ENCODE data around the gene KCNQ1.

The KCNQ1 gene

GRCh38 chr11:2768471-2769408 is 323.9 kb downstream of the KCNQ1 start:
- Histone ChIP-seq H3K27me3 (ENCODE audit: low read depth, low read length) (no peaks in the 10 kb centered on the region), H3K36me3 (ENCODE audit: control insufficient read depth in 1 of 2, insufficient read depth in 2 of 2, low read length in 2 of 2) (no peaks in the 10 kb centered on the region), H3K27ac (ENCODE audit: low read length) (no peak overlapping the region), H3K4me1 (ENCODE audit: control insufficient read depth in 1 of 2, insufficient read depth in 2 of 2, low read length in 2 of 2) (no peaks in the 10 kb centered on the region), H3K4me3 (ENCODE audit: low read depth in 1 of 2, low read length in 2 of 2) (no peak overlapping the region), H3K9me3 (ENCODE audit: control insufficient read depth in 1 of 2, low read length in 2 of 2) (no peaks in the 10 kb centered on the region)

- H3K9me3 ChIP-seq (ENCODE audit: control insufficient read depth in 1 of 2, low read length in 2 of 2), result no peaks in the 10 kb centered on the region
- no peak overlapping the region for H3K27ac ChIP-seq (ENCODE audit: low read length)
- H3K4me3 ChIP-seq (ENCODE audit: low read depth in 1 of 2, low read length in 2 of 2), result no peak overlapping the region
- no peaks in the 10 kb centered on the region for H3K4me1 ChIP-seq (ENCODE audit: control insufficient read depth in 1 of 2, insufficient read depth in 2 of 2, low read length in 2 of 2)
- no peaks in the 10 kb centered on the region for H3K36me3 ChIP-seq (ENCODE audit: control insufficient read depth in 1 of 2, insufficient read depth in 2 of 2, low read length in 2 of 2)
- H3K27me3 ChIP-seq (ENCODE audit: low read depth, low read length), result no peaks in the 10 kb centered on the region
These were observed 324.7 kb downstream of the KCNQ1 start for GRCh38 chr11:2769409-2770095.

GRCh38 chr11:2770096-2770751 is 325.4 kb downstream of the KCNQ1 start:
- H3K27ac ChIP-seq (ENCODE audit: low read length), result no peak overlapping the region
- no peaks in the 10 kb centered on the region for H3K36me3 ChIP-seq (ENCODE audit: control insufficient read depth in 1 of 2, insufficient read depth in 2 of 2, low read length in 2 of 2)
- H3K9me3 ChIP-seq (ENCODE audit: control insufficient read depth in 1 of 2, low read length in 2 of 2), result no peaks in the 10 kb centered on the region
- no peaks in the 10 kb centered on the region for H3K4me1 ChIP-seq (ENCODE audit: control insufficient read depth in 1 of 2, insufficient read depth in 2 of 2, low read length in 2 of 2)
- no peaks in the 10 kb centered on the region for H3K27me3 ChIP-seq (ENCODE audit: low read depth, low read length)
- no peak overlapping the region for H3K4me3 ChIP-seq (ENCODE audit: low read depth in 1 of 2, low read length in 2 of 2)

GRCh38 chr11:2770761-2771301 is 326.0 kb downstream of the KCNQ1 start:
- H3K27me3 ChIP-seq (ENCODE audit: low read depth, low read length), result no peaks in the 10 kb centered on the region
- H3K4me1 ChIP-seq (ENCODE audit: control insufficient read depth in 1 of 2, insufficient read depth in 2 of 2, low read length in 2 of 2), result no peaks in the 10 kb centered on the region
- H3K9me3 ChIP-seq (ENCODE audit: control insufficient read depth in 1 of 2, low read length in 2 of 2), result no peaks in the 10 kb centered on the region
- H3K27ac ChIP-seq (ENCODE audit: low read length), result no peak overlapping the region
- H3K4me3 ChIP-seq (ENCODE audit: low read depth in 1 of 2, low read length in 2 of 2), result no peak overlapping the region
- no peaks in the 10 kb centered on the region for H3K36me3 ChIP-seq (ENCODE audit: control insufficient read depth in 1 of 2, insufficient read depth in 2 of 2, low read length in 2 of 2)

- Histone ChIP-seq H3K36me3 (ENCODE audit: control insufficient read depth in 1 of 2, insufficient read depth in 2 of 2, low read length in 2 of 2) (no peaks in the 10 kb centered on the region), H3K27ac (ENCODE audit: low read length) (no peak overlapping the region), H3K4me3 (ENCODE audit: low read depth in 1 of 2, low read length in 2 of 2) (no peak overlapping the region), H3K9me3 (ENCODE audit: control insufficient read depth in 1 of 2, low read length in 2 of 2) (no peaks in the 10 kb centered on the region), H3K4me1 (ENCODE audit: control insufficient read depth in 1 of 2, insufficient read depth in 2 of 2, low read length in 2 of 2) (no peaks in the 10 kb centered on the region), H3K27me3 (ENCODE audit: low read depth, low read length) (no peaks in the 10 kb centered on the region)
These were observed 327.1 kb downstream of the KCNQ1 start for GRCh38 chr11:2771758-2772466.

- no peak overlapping the region for H3K4me3 ChIP-seq (ENCODE audit: low read depth in 1 of 2, low read length in 2 of 2)
- no peaks in the 10 kb centered on the region for H3K9me3 ChIP-seq (ENCODE audit: control insufficient read depth in 1 of 2, low read length in 2 of 2)
- no peaks in the 10 kb centered on the region for H3K27me3 ChIP-seq (ENCODE audit: low read depth, low read length)
- H3K27ac ChIP-seq (ENCODE audit: low read length), result no peak overlapping the region
- no peaks in the 10 kb centered on the region for H3K36me3 ChIP-seq (ENCODE audit: control insufficient read depth in 1 of 2, insufficient read depth in 2 of 2, low read length in 2 of 2)
- H3K4me1 ChIP-seq (ENCODE audit: control insufficient read depth in 1 of 2, insufficient read depth in 2 of 2, low read length in 2 of 2), result no peaks in the 10 kb centered on the region
These were observed 327.8 kb downstream of the KCNQ1 start for GRCh38 chr11:2772544-2773031.

- Histone ChIP-seq H3K27me3 (ENCODE audit: low read depth, low read length) (no peaks in the 10 kb centered on the region), H3K36me3 (ENCODE audit: control insufficient read depth in 1 of 2, insufficient read depth in 2 of 2, low read length in 2 of 2) (no peaks in the 10 kb centered on the region), H3K9me3 (ENCODE audit: control insufficient read depth in 1 of 2, low read length in 2 of 2) (no peaks in the 10 kb centered on the region), H3K4me3 (ENCODE audit: low read depth in 1 of 2, low read length in 2 of 2) (no peak overlapping the region), H3K4me1 (ENCODE audit: control insufficient read depth in 1 of 2, insufficient read depth in 2 of 2, low read length in 2 of 2) (peaks cover 5 to 12% of the 10 kb centered on the region in 2 donors), H3K27ac (ENCODE audit: low read length) (no peak overlapping the region)
These were observed 329.6 kb downstream of the KCNQ1 start for GRCh38 chr11:2774173-2775082.

- H3K9me3 ChIP-seq (ENCODE audit: control insufficient read depth in 1 of 2, low read length in 2 of 2), result no peaks in the 10 kb centered on the region
- H3K27me3 ChIP-seq (ENCODE audit: low read depth, low read length), result no peaks in the 10 kb centered on the region
- H3K36me3 ChIP-seq (ENCODE audit: control insufficient read depth in 1 of 2, insufficient read depth in 2 of 2, low read length in 2 of 2), result no peaks in the 10 kb centered on the region
- H3K27ac ChIP-seq (ENCODE audit: low read length), result no peak overlapping the region
- no peak overlapping the region for H3K4me3 ChIP-seq (ENCODE audit: low read depth in 1 of 2, low read length in 2 of 2)
- peaks cover 5 to 18% of the 10 kb centered on the region in 2 donors for H3K4me1 ChIP-seq (ENCODE audit: control insufficient read depth in 1 of 2, insufficient read depth in 2 of 2, low read length in 2 of 2)
These were observed 330.3 kb downstream of the KCNQ1 start for GRCh38 chr11:2775083-2775625.

GRCh38 chr11:2775626-2776350 is 331.0 kb downstream of the KCNQ1 start:
- Histone ChIP-seq H3K4me1 (ENCODE audit: control insufficient read depth in 1 of 2, insufficient read depth in 2 of 2, low read length in 2 of 2) (peaks cover 5 to 18% of the 10 kb centered on the region in 2 donors), H3K27ac (ENCODE audit: low read length) (no peak overlapping the region), H3K36me3 (ENCODE audit: control insufficient read depth in 1 of 2, insufficient read depth in 2 of 2, low read length in 2 of 2) (no peaks in the 10 kb centered on the region), H3K9me3 (ENCODE audit: control insufficient read depth in 1 of 2, low read length in 2 of 2) (no peaks in the 10 kb centered on the region), H3K27me3 (ENCODE audit: low read depth, low read length) (no peaks in the 10 kb centered on the region), H3K4me3 (ENCODE audit: low read depth in 1 of 2, low read length in 2 of 2) (no peak overlapping the region)

Data from muscle layer of duodenum (tissue), 2 donors.